Activated CD4-positive, alpha-beta T cell treated with anti-CD3 and anti-CD28 coated beads for 36 hours (primary cell): Measurements from ENCODE around the gene NARF. TPM values are rescaled to one million over a fixed set of nuclear protein-coding genes. Genes with fewer than 3 reads are reported as not detected.

Source experiments
- ATAC-seq: fragments of 200-7000 bp; cut with Tn5 transposase; one replicate; pipeline ENCODE4 v1.10.0; 2021; ENCODE audit warnings: mild to moderate bottlenecking, moderate library complexity
- CTCF ChIA-PET: fragments of 350-600 bp; sonication (Branson Sonifier 250); formaldehyde crosslinking; loops from one replicate; lab custom pipeline; 2021; ENCODE audit warnings: antibody characterized with exemption; lab: Charles Lee
- POLR2A ChIA-PET: fragments of 350-600 bp; sonication (Branson Sonifier 250); formaldehyde crosslinking; loops from one replicate; lab custom pipeline; 2021; ENCODE audit warnings: antibody characterized with exemption, inconsistent platforms; lab: Charles Lee
- DNase-seq: peaks from one replicate; pipeline ENCODE4 v3.0.0-alpha.2; 2020
- H3K27ac Mint-ChIP-seq: one replicate; pipeline ENCODE4 v1.8.0; 2021; ENCODE audit warnings: mixed read lengths
- H3K27me3 Mint-ChIP-seq: one replicate; pipeline ENCODE4 v1.8.0; 2021; ENCODE audit warnings: mixed read lengths
- H3K36me3 Mint-ChIP-seq: one replicate; pipeline ENCODE4 v1.8.0; 2021; ENCODE audit warnings: low read depth, mixed read lengths
- H3K4me1 Mint-ChIP-seq: one replicate; pipeline ENCODE4 v1.8.0; 2021; ENCODE audit warnings: mixed read lengths
- H3K4me3 Mint-ChIP-seq: one replicate; pipeline ENCODE4 v1.8.0; 2021; ENCODE audit warnings: mild to moderate bottlenecking, moderate library complexity, mixed read lengths
- H3K9me3 Mint-ChIP-seq: one replicate; pipeline ENCODE4 v1.8.0; 2021; ENCODE audit warnings: low read depth, mixed read lengths
- intact Hi-C, 2 experiments: fragments of 100-400 bp; cut with DNase I in 1 of 2; cut with micrococcal nuclease in 1 of 2; formaldehyde crosslinking; loops; one replicate each; pipeline versions ENCODE4 v1.14.2 to v1.15.1; 2022 to 2024; cut with DNase I, micrococcal nuclease
- total RNA-seq, 2 experiments: library from RNA; stranded (reverse); gene quantifications; one replicate each; pipeline ENCODE4 v1.2.3, GENCODE V29; 2021

The NARF gene
- total RNA-seq, 2 experiments from 2014 or later, result 65.4 to 85.9 TPM

- Mint-ChIP-seq H3K4me1 (peaks cover 11% of the 10 kb centered on the region), H3K4me3 (no peak overlapping the region), H3K36me3 (peaks cover 22% of the 10 kb centered on the region), H3K27ac (no peak overlapping the region), H3K9me3 (no peaks in the 10 kb centered on the region), H3K27me3 (no peaks in the 10 kb centered on the region)
- ChIA-PET POLR2A (no interaction called here), CTCF (no interaction called here)
- DNase-seq (no peak), ATAC-seq (peak; percentile 13)
- intact Hi-C loops, result no loop called here
Observed at GRCh38 chr17:82441691-82442487, 16.7 kb upstream of the NARF start.

- POLR2A ChIA-PET, result no interaction called here
- peaks cover 29% of the 10 kb centered on the region for H3K36me3 Mint-ChIP-seq
- H3K27ac Mint-ChIP-seq, result no peak overlapping the region
- H3K4me1 Mint-ChIP-seq, result peaks cover 18% of the 10 kb centered on the region
- no peak for ATAC-seq
- no peaks in the 10 kb centered on the region for H3K27me3 Mint-ChIP-seq
- DNase-seq, result no peak
- CTCF ChIA-PET, result interaction anchor here (0.6 kb wide), 1 partner anchor 205 kb away, joined by 5 read pairs; no protein-coding TSS in a partner anchor
- intact Hi-C loops, result no loop called here
- no peaks in the 10 kb centered on the region for H3K9me3 Mint-ChIP-seq
- no peak overlapping the region for H3K4me3 Mint-ChIP-seq
Observed at GRCh38 chr17:82442643-82443464, 15.7 kb upstream of the NARF start.

- ChIA-PET POLR2A (no interaction called here), CTCF (interaction anchor here (0.6 kb wide), 2 partner anchors 25 to 205 kb away, joined by 4 to 5 read pairs; no protein-coding TSS in a partner anchor)
- Mint-ChIP-seq H3K27ac (no peak overlapping the region), H3K4me3 (no peak overlapping the region), H3K4me1 (peaks cover 21% of the 10 kb centered on the region), H3K27me3 (no peaks in the 10 kb centered on the region), H3K36me3 (peaks cover 31% of the 10 kb centered on the region), H3K9me3 (no peaks in the 10 kb centered on the region)
- ATAC-seq, result no peak
- DNase-seq, result no peak
- intact Hi-C loops, result no loop called here
Observed at GRCh38 chr17:82443465-82444283, 14.9 kb upstream of the NARF start.

- H3K9me3 Mint-ChIP-seq, result no peaks in the 10 kb centered on the region
- ATAC-seq (no peak), DNase-seq (no peak)
- peaks cover 38% of the 10 kb centered on the region for H3K36me3 Mint-ChIP-seq
- no peaks in the 10 kb centered on the region for H3K27me3 Mint-ChIP-seq
- ChIA-PET CTCF (interaction anchor here (0.6 kb wide), 1 partner anchor 24 kb away, joined by 4 read pairs; no protein-coding TSS in a partner anchor), POLR2A (no interaction called here)
- peaks cover 25% of the 10 kb centered on the region for H3K4me1 Mint-ChIP-seq
- intact Hi-C loops, result no loop called here
- H3K4me3 Mint-ChIP-seq, result no peak overlapping the region
- H3K27ac Mint-ChIP-seq, result no peak overlapping the region
Observed at GRCh38 chr17:82444284-82444893, 14.2 kb upstream of the NARF start.

- CTCF ChIA-PET, result interaction anchor here (0.7 kb wide), 1 partner anchor 109 kb away, joined by 3 read pairs; no protein-coding TSS in a partner anchor
- ATAC-seq (no peak), DNase-seq (no peak)
- Mint-ChIP-seq H3K36me3 (peaks cover 44% of the 10 kb centered on the region), H3K27me3 (no peaks in the 10 kb centered on the region), H3K4me1 (peaks cover 25% of the 10 kb centered on the region), H3K4me3 (no peak overlapping the region), H3K9me3 (no peaks in the 10 kb centered on the region), H3K27ac (no peak overlapping the region)
- intact Hi-C loops, result no loop called here
- POLR2A ChIA-PET, result no interaction called here
Observed at GRCh38 chr17:82444941-82445521, 13.5 kb upstream of the NARF start.

- Mint-ChIP-seq H3K27ac (no peak overlapping the region), H3K27me3 (no peaks in the 10 kb centered on the region), H3K36me3 (peaks cover 45% of the 10 kb centered on the region), H3K9me3 (no peaks in the 10 kb centered on the region), H3K4me3 (no peak overlapping the region), H3K4me1 (peaks cover 25% of the 10 kb centered on the region)
- DNase-seq, result no peak
- ATAC-seq, result no peak
- ChIA-PET POLR2A (no interaction called here), CTCF (interaction anchor here (0.7 to 1.0 kb wide), 2 partner anchors 108 to 486 kb away, joined by 3 read pairs; no protein-coding TSS in a partner anchor)
- intact Hi-C loops, result no loop called here
Observed at GRCh38 chr17:82445542-82445941, 13.0 kb upstream of the NARF start.

GRCh38 chr17:82446124-82446523, 12.4 kb upstream of the NARF start:
- no peak overlapping the region for H3K4me3 Mint-ChIP-seq
- no peak for ATAC-seq

GRCh38 chr17:82446649-82447048, 11.9 kb upstream of the NARF start:
- Mint-ChIP-seq H3K4me1 (peaks cover 34% of the 10 kb centered on the region), H3K4me3 (peak overlapping the region; percentile 15), H3K27ac (peak overlapping the region; percentile 37), H3K9me3 (no peaks in the 10 kb centered on the region), H3K36me3 (peaks cover 45% of the 10 kb centered on the region), H3K27me3 (no peaks in the 10 kb centered on the region)
- no peak for ATAC-seq
- POLR2A ChIA-PET, result interaction anchor here (0.6 kb wide), 1 partner anchor 161 kb away, joined by 14 read pairs; no protein-coding TSS in a partner anchor
- DNase-seq, result no peak
- intact Hi-C loops, result no loop called here
- CTCF ChIA-PET, result interaction anchor here (1.0 kb wide), 1 partner anchor 487 kb away, joined by 3 read pairs; no protein-coding TSS in a partner anchor

More at GRCh38 chr17:82446124-82446523, 12.4 kb upstream of the NARF start:
- Mint-ChIP-seq H3K27me3 (no peaks in the 10 kb centered on the region), H3K27ac (no peak overlapping the region), H3K9me3 (no peaks in the 10 kb centered on the region), H3K4me1 (peaks cover 29% of the 10 kb centered on the region), H3K36me3 (peaks cover 45% of the 10 kb centered on the region)
- ChIA-PET POLR2A (interaction anchor here (0.6 kb wide), 1 partner anchor 160 kb away, joined by 14 read pairs; no protein-coding TSS in a partner anchor), CTCF (interaction anchor here (1.0 kb wide), 1 partner anchor 487 kb away, joined by 3 read pairs; no protein-coding TSS in a partner anchor)
- intact Hi-C loops, result no loop called here
- DNase-seq, result no peak

GRCh38 chr17:82447876-82448275, 10.7 kb upstream of the NARF start:
- POLR2A ChIA-PET, result no interaction called here
- CTCF ChIA-PET, result no interaction called here

More at GRCh38 chr17:82447876-82448275, 10.7 kb upstream of the NARF start:
- intact Hi-C loops, result no loop called here
- Mint-ChIP-seq H3K9me3 (no peaks in the 10 kb centered on the region), H3K27ac (peak overlapping the region; percentile 72), H3K4me3 (peak overlapping the region; percentile 49), H3K4me1 (peaks cover 43% of the 10 kb centered on the region), H3K36me3 (peaks cover 41% of the 10 kb centered on the region), H3K27me3 (no peaks in the 10 kb centered on the region)
- no peak for DNase-seq
- no peak for ATAC-seq
